Kidney (tissue), 14 donors: ENCODE measurements around the gene AMMECR1. TPM values are rescaled to one million over a fixed set of nuclear protein-coding genes. Genes with fewer than 3 reads are reported as not detected.

Source experiments
- DNase-seq, 5 donors: peaks; one replicate each; pipeline ENCODE4 v3.0.0-alpha.2; 2013 to 2020
- FAIRE-seq: peaks from 2 replicates; lab custom pipeline; 2012; peaks lifted over from hg19 to GRCh38; lab: Jason Lieb, UNC
- H3K27ac ChIP-seq, 2 donors: one replicate each; pipeline ENCODE4 v1.7.0; 2013; ENCODE audit warnings: low read depth in 2 of 2, low read length in 2 of 2, inconsistent platforms in 1 of 2
- H3K27me3 ChIP-seq: one replicate; pipeline ENCODE4 v1.7.1; 2013; ENCODE audit warnings: low read length, inconsistent platforms; ENCODE audit not compliant: control insufficient read depth, insufficient read depth
- H3K36me3 ChIP-seq, 3 donors: one replicate each; pipeline versions ENCODE4 v1.7.0 to v1.7.1; 2013; ENCODE audit warnings: low read length in 3 of 3, control low read depth in 1 of 3, inconsistent platforms in 1 of 3; ENCODE audit not compliant: insufficient read depth in 3 of 3, control insufficient read depth in 2 of 3
- H3K4me1 ChIP-seq, 3 donors: one replicate each; pipeline versions ENCODE4 v1.7.0 to v1.7.1; 2013; ENCODE audit warnings: low read length in 3 of 3, inconsistent platforms in 1 of 3, low read depth in 1 of 3; ENCODE audit not compliant: control insufficient read depth in 2 of 3, insufficient read depth in 2 of 3
- H3K4me3 ChIP-seq, 3 donors: one replicate each; pipeline versions ENCODE4 v1.7.0 to v1.8.1; 2013; ENCODE audit warnings: low read length in 3 of 3, control low read depth in 1 of 3, inconsistent platforms in 1 of 3
- H3K9ac ChIP-seq, 3 donors: one replicate each; pipeline versions ENCODE4 v1.7.0 to v1.7.1; 2013; ENCODE audit warnings: low read length in 3 of 3, control low read depth in 1 of 3, inconsistent platforms in 1 of 3
- H3K9me3 ChIP-seq, 3 donors: one replicate each; pipeline versions ENCODE4 v1.7.0 to v1.7.1; 2013; ENCODE audit warnings: low read length in 3 of 3, control low read depth in 1 of 3, inconsistent platforms in 1 of 3; ENCODE audit not compliant: control insufficient read depth in 2 of 3, insufficient read depth in 1 of 3
- CTCF ChIP-seq: IDR thresholded peaks from 3 replicates; pipeline ENCODE4 v1.5.1; 2012; ENCODE audit warnings: mild to moderate bottlenecking, moderate library complexity, borderline replicate concordance; ENCODE audit not compliant: insufficient read depth; ENCODE audit errors: extremely low read depth
- intact Hi-C: fragments of 100-400 bp; cut with DNase I; formaldehyde crosslinking; loops from one replicate; pipeline ENCODE4 v1.11.1; 2022
- polyA plus RNA-seq: library from polyadenylated mRNA; stranded (reverse); fragments of 350-450 nt; fragmentation: Illumina TruSeq; extraction: RNeasy Lipid Tissue Mini Kit (QIAGEN cat#74804); gene quantifications from one replicate; pipeline ENCODE4 v1.2.3, GENCODE V29; 2014; ENCODE audit warnings: low read depth, low replicate concordance; ENCODE audit not compliant: insufficient read depth
- total RNA-seq: library from RNA; stranded (reverse); fragmentation: NEBNext Ultra II Directional; extraction: Animal tissue kit (Norgen Biotek cat#: 25700); gene quantifications from one replicate; pipeline ENCODE4 v1.2.1, GENCODE V29; 2021
- donor health status: control.
- donor health status: control.
- donor health status: control.
- donor health status: control.
- donor health status: control.
- donor health status: DM: yes; HTN: yes; CAD: no.
- donor health status: Normal renal cell carcinoma (clear cell type).

Gene AMMECR1
- total and polyA plus RNA-seq, 2 donors from 2014 or later, result 4.4 to 11.0 TPM

GRCh38 chrX:110358548-110358947 lies 40.7 kb upstream of the AMMECR1 start, which contains the start of gene RTL9:
RTL9 (plus strand) TSS chrX:110358848; CDS start chrX:110450618, 91,770 bp downstream.
- FAIRE-seq (no peak), DNase-seq (no peak)
- Histone ChIP-seq H3K4me3 (no peak within 1 kb of the TSS), H3K27me3 (no peaks in the 10 kb centered on the region), H3K36me3 (no peaks in the 10 kb centered on the region), H3K9ac (no peak within 1 kb of the TSS), H3K4me1 (no peaks in the 10 kb centered on the region), H3K9me3 (no peaks in the 10 kb centered on the region), H3K27ac (no peak within 1 kb of the TSS)
- TF ChIP-seq CTCF, result no peak
- intact Hi-C loops, result no loop called here

GRCh38 chrX:110346681-110347080 lies 28.8 kb upstream of the AMMECR1 start:
- Histone ChIP-seq H3K4me1 (no peaks in the 10 kb centered on the region), H3K27me3 (no peaks in the 10 kb centered on the region), H3K4me3 (no peak overlapping the region), H3K27ac (no peak overlapping the region), H3K9me3 (no peaks in the 10 kb centered on the region), H3K9ac (no peak overlapping the region), H3K36me3 (no peaks in the 10 kb centered on the region)
- FAIRE-seq (no peak), DNase-seq (peak in 2 of 5 donors; percentile 14 to 63)
- no peak for TF ChIP-seq CTCF
- intact Hi-C loops, result no loop called here

- H3K27me3 ChIP-seq, result no peaks in the 10 kb centered on the region
- H3K4me3 ChIP-seq, result no peak overlapping the region
- H3K27ac ChIP-seq, result no peak overlapping the region
- TF ChIP-seq CTCF, result no peak
- FAIRE-seq, result no peak
- H3K36me3 ChIP-seq, result no peaks in the 10 kb centered on the region
- no peaks in the 10 kb centered on the region for H3K9me3 ChIP-seq
- no peak for DNase-seq
- H3K9ac ChIP-seq, result no peak overlapping the region
- intact Hi-C loops, result no loop called here
- H3K4me1 ChIP-seq, result no peaks in the 10 kb centered on the region
These were observed 23.5 kb upstream of the AMMECR1 start for GRCh38 chrX:110341189-110342035.
